Neural cell (in vitro differentiated cells): Measurements from ENCODE around the gene KRTAP10-6.

Source experiments
- CTCF ChIP-seq: fragments of 450-650 bp; IDR thresholded peaks from 2 replicates; pipeline ENCODE4 v1.5.1; 2014; ENCODE audit warnings: antibody characterized with exemption, mild to moderate bottlenecking, moderate library complexity; ENCODE audit not compliant: poor library complexity, severe bottlenecking
- EZH2 ChIP-seq: fragments of 200-600, 300-800 bp; shearing (Covaris generic), sonication (generic); IDR thresholded peaks from 2 replicates; pipeline ENCODE4 v1.6.1; 2014; ENCODE audit warnings: antibody characterized with exemption, low read length, borderline replicate concordance, mild to moderate bottlenecking; ENCODE audit not compliant: insufficient read depth, poor library complexity, severe bottlenecking
- POLR2AphosphoS5 ChIP-seq: IDR thresholded peaks from 2 replicates; pipeline ENCODE4 v1.6.1; 2012
- SMC3 ChIP-seq: fragments of 450-650 bp; conservative IDR thresholded peaks from 2 replicates; pipeline ENCODE4 v1.6.1; 2014; ENCODE audit warnings: antibody characterized with exemption, mild to moderate bottlenecking, moderate library complexity; ENCODE audit not compliant: poor library complexity
- TAF1 ChIP-seq: IDR thresholded peaks from 2 replicates; pipeline ENCODE4 v1.6.1; 2012; ENCODE audit warnings: low read depth

GRCh38 chr21:44542716-44543115, 49.6 kb downstream of the KRTAP10-6 start:
- no peak for TF ChIP-seq EZH2
- no peak for TF ChIP-seq CTCF
- no peak for TF ChIP-seq TAF1
- TF ChIP-seq POLR2AphosphoS5, result no peak
- no peak for TF ChIP-seq SMC3
